Stimulated activated CD8-positive, alpha-beta memory T cell treated with anti-CD3 and anti-CD28 coated beads, Interleukin-7, amount 100 ng/mL, for 4 hours (primary cell): ENCODE data around the gene FAR1.

Source experiments
- DNase-seq, 2 donors: peaks; one replicate each; pipeline ENCODE4 v3.0.0-alpha.2; 2020; ENCODE audit warnings: low read depth in 2 of 2

Gene FAR1

GRCh38 chr11:13669544-13670488 lies 1.3 kb downstream of the FAR1 start:
- no peak for DNase-seq

- DNase-seq: no peak
Observed at GRCh38 chr11:13672576-13673210, 4.2 kb downstream of the FAR1 start.

GRCh38 chr11:13674799-13675509 lies 6.5 kb downstream of the FAR1 start:
- DNase-seq: no peak

- DNase-seq: no peak
Observed at GRCh38 chr11:13676576-13676975, 8.1 kb downstream of the FAR1 start.

GRCh38 chr11:13679768-13680167 lies 11.3 kb downstream of the FAR1 start:
- DNase-seq: no peak

- DNase-seq: no peak
Observed at GRCh38 chr11:13680501-13681264, 12.2 kb downstream of the FAR1 start.

- DNase-seq: no peak
Observed at GRCh38 chr11:13681446-13681845, 13.0 kb downstream of the FAR1 start.

GRCh38 chr11:13682212-13682611 lies 13.7 kb downstream of the FAR1 start:
- no peak for DNase-seq

- no peak for DNase-seq
Observed at GRCh38 chr11:13685461-13686108, 17.1 kb downstream of the FAR1 start.

GRCh38 chr11:13686776-13687175 lies 18.3 kb downstream of the FAR1 start:
- DNase-seq: no peak

- DNase-seq: no peak
Observed at GRCh38 chr11:13687271-13687670, 18.8 kb downstream of the FAR1 start.

GRCh38 chr11:13691286-13691899 lies 22.9 kb downstream of the FAR1 start:
- DNase-seq: no peak

GRCh38 chr11:13692172-13692571 lies 23.7 kb downstream of the FAR1 start:
- DNase-seq: no peak

GRCh38 chr11:13694115-13694514 lies 25.6 kb downstream of the FAR1 start:
- no peak for DNase-seq

- DNase-seq: no peak
Observed at GRCh38 chr11:13695886-13696285, 27.4 kb downstream of the FAR1 start.

GRCh38 chr11:13697710-13698109 lies 29.2 kb downstream of the FAR1 start:
- DNase-seq: no peak

GRCh38 chr11:13698132-13698531 lies 29.7 kb downstream of the FAR1 start:
- DNase-seq: no peak

GRCh38 chr11:13699041-13699440 lies 30.6 kb downstream of the FAR1 start:
- no peak for DNase-seq

GRCh38 chr11:13699870-13700269 lies 31.4 kb downstream of the FAR1 start:
- DNase-seq: no peak

GRCh38 chr11:13701506-13701905 lies 33.0 kb downstream of the FAR1 start:
- no peak for DNase-seq

- DNase-seq: no peak
Observed at GRCh38 chr11:13702071-13702470, 33.6 kb downstream of the FAR1 start.
